Left colon (tissue), 2 donors: ENCODE data around the gene NMT1. TPM values are rescaled to one million over a fixed set of nuclear protein-coding genes. Genes with fewer than 3 reads are reported as not detected.

ENCODE experiments used
- ATAC-seq: fragments of 200-7000 bp; cut with Tn5 transposase; one replicate; pipeline ENCODE4 v1.9.1; 2020; ENCODE audit warnings: mild to moderate bottlenecking, moderate library complexity
- DNase-seq, 2 donors: peaks; one replicate each; pipeline ENCODE4 v3.0.0-alpha.2; 2020
- intact Hi-C, 2 donors: fragments of 100-400 bp; cut with DNase I in 1 of 2; cut with micrococcal nuclease in 1 of 2; formaldehyde crosslinking; loops; one replicate each; pipeline versions ENCODE4 v1.11.2 to v1.14.0; 2022; cut with DNase I, micrococcal nuclease
- microRNA-seq, 2 donors: library from miRNA; unstranded; fragments of <30 nt; microRNA quantifications; one replicate each; pipeline versions ENCODE4 v1.1.0 to v1.2.0, GENCODE V29; 2020
- total RNA-seq, 2 donors: library from RNA; stranded (reverse); fragmentation: NEBNext Ultra II Directional; extraction: Animal tissue kit (Norgen Biotek cat#: 25700); gene quantifications; one replicate each; pipeline ENCODE4 v1.2.1, GENCODE V29; 2021
- donor health status: DM: no; HTN: no; CAD: no.
- donor health status: DM: yes; HTN: yes; CAD: no.

The NMT1 gene
- total RNA-seq, 2 donors from 2014 or later: 48.2 to 69.5 TPM

- DNase-seq: no peak
- no peak for ATAC-seq
- intact Hi-C loops: no loop called here
Observed at GRCh38 chr17:45155029-45155428, 93.9 kb downstream of the NMT1 start.

DNA sequence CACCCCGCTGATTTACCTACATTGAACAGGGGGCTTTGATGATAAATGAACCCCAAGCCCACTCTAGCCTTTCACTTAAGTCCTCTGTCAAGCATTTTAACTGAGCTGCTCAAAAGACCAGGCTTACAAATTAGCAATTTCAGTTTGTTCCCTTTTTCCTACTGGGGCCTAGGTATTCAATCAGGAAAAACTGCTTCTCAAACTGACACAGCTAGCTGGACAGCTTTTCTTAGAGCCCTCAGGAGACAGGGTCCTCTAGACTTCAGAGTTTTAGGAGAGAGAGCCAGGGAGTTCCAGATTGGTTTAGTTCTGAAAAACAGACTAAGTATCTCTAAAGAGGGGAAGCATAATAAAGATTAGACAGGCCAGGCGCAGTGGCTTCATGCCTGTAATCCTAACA lies 94.4 kb downstream of the NMT1 start:
- DNase-seq (no peak), ATAC-seq (no peak)
- intact Hi-C loops: no loop called here

DNA sequence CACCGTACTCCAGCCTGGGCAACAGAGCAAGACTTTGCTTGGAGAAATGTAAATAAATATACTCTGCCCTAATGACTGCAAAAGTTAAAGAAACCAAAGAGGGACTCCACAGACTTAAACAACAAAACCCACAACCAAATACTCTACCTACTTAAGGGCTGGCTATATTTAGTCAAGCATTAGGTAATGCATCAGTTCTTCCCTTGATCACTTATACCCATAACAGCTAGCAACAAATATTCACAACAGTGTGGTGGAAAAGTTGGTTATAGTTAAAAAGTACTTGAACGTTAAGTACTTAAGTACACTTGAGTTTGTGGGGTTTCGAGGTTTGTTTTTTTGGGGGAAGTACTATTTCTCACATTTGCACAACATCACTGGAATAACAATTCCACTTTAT lies 95.1 kb downstream of the NMT1 start:
- intact Hi-C loops: no loop called here
- no peak for ATAC-seq
- no peak for DNase-seq

Small RNA genes lying within 50 kb of the gene (microRNA-seq; reads per million reads assigned to microRNA genes)
- 0 reads per million in 2 donors for gene MIR6784

Other genes starting within 250 kb of the NMT1 start
- 10 to 100 TPM in 1 of 2 donors, under 1 TPM in 1; 0.95 to 18.6 TPM for gene GJC1, start 231.0 kb upstream of the NMT1 start, total RNA-seq
- gene HIGD1B, start 213.4 kb upstream of the NMT1 start, total RNA-seq: 1 to 10 TPM in 1 of 2 donors, not detected in 1; 1.3 TPM
- gene EFTUD2, start 161.9 kb upstream of the NMT1 start, total RNA-seq: 10 to 100 TPM; 72.6 to 77.5 TPM
- under 1 TPM; 0.11 to 0.37 TPM for gene GFAP, start 145.8 kb upstream of the NMT1 start, total RNA-seq
- gene KIF18B, start 113.5 kb upstream of the NMT1 start, total RNA-seq: 1 to 10 TPM; 3.0 to 8.8 TPM
- gene C1QL1, start 93.0 kb upstream of the NMT1 start, total RNA-seq: 1 to 10 TPM in 1 of 2 donors, under 1 TPM in 1; 0.58 to 3.1 TPM
- gene DCAKD, start 9.7 kb upstream of the NMT1 start, total RNA-seq: 10 to 100 TPM; 25.7 to 28.1 TPM
- gene PLCD3, start 71.2 kb downstream of the NMT1 start, total RNA-seq: 100 to 1,000 TPM; 335 to 566 TPM
- gene ACBD4, start 74.4 kb downstream of the NMT1 start, total RNA-seq: 10 to 100 TPM; 22.3 to 22.6 TPM
- 10 to 100 TPM; 36.1 to 46.7 TPM for gene HEXIM1, start 87.2 kb downstream of the NMT1 start, total RNA-seq
- gene HEXIM2, start 100.6 kb downstream of the NMT1 start, total RNA-seq: 1 to 10 TPM; 4.7 to 5.2 TPM
- 10 to 100 TPM in 1 of 2 donors, 1 to 10 TPM in 1; 5.4 to 12.2 TPM for gene FMNL1, start 160.6 kb downstream of the NMT1 start, total RNA-seq
- not detected for gene SPATA32, start 200.8 kb downstream of the NMT1 start, total RNA-seq